Lower leg skin (tissue), 4 donors: ENCODE measurements around the gene RBM6. TPM values are rescaled to one million over a fixed set of nuclear protein-coding genes. Genes with fewer than 3 reads are reported as not detected.
"Not testable (repeated sequence)": the region's sequence is repeated elsewhere in the genome, so short reads cannot be mapped to it uniquely, and the experiment has no call there.

Source experiments
- DNase-seq, 2 donors: peaks; one replicate each; pipeline ENCODE4 v3.0.0-alpha.2; 2019; ENCODE audit warnings: low spot score in 2 of 2
- H3K4me3 ChIP-seq: fragments of 200-600 bp; sonication (generic); 2 replicates; pipeline ENCODE4 v1.5.1; 2017; ENCODE audit warnings: mild to moderate bottlenecking, low read depth; ENCODE audit not compliant: poor library complexity, severe bottlenecking
- POLR2A ChIP-seq, 2 donors: fragments of 450-650 bp; IDR thresholded peaks; one replicate each; pipeline ENCODE4 v1.6.1; 2016 to 2017; ENCODE audit warnings: antibody characterized with exemption in 2 of 2, mild to moderate bottlenecking in 1 of 2, moderate library complexity in 1 of 2
- whole genome bisulfite sequencing, 2 donors: methylation state at CpG; one replicate each; pipeline ENCODE4 v1.1.5; 2018; 5-methylcytosine and 5-hydroxymethylcytosine counted together
- intact Hi-C: fragments of 100-400 bp; cut with DNase I; formaldehyde crosslinking; loops from one replicate; pipeline ENCODE4 v1.15.0; 2023; ENCODE audit warnings: low total_unique reads
- total RNA-seq, 4 donors: library from RNA; depleted of rRNA; stranded (reverse); fragments of >200 nt; gene quantifications; one replicate each; pipeline ENCODE4 v1.1.0, GENCODE V29; 2016
- TF ChIP-seq, protein P1 (sequence below), 3 donors: fragments of 450-650 bp; IDR thresholded peaks; one replicate each; pipeline ENCODE4 v1.5.1; 2016; ENCODE audit warnings: antibody characterized with exemption in 3 of 3, mild to moderate bottlenecking in 3 of 3, moderate library complexity in 2 of 3

RBM6 gene
- total RNA-seq, 4 donors from 2014 or later = 41.4 to 121 (median 54.7) TPM

DNA sequence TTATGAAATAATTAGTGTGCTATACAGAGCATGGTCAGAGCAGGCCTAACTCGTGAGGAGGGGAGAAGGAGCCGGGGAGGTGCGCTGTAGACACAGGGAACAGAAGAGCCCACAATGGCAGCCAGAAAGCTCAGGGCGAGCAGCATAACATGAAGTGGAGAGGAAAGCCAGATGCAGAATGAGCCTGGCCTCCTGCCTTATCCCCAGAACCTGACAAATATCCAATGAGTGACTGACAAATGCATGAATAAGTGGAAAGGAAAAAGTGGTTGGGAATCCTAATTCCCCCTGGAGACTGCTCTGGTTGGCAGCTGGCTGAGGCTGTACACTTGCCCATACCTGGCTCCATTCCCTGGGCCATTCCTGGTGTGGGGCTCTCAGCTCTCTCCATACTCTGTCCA, 27.1 kb upstream of the RBM6 start:
- TF ChIP-seq POLR2A (IDR thresholded peaks at IDR 0.05) = no peak
- TF ChIP-seq, protein P1, sequence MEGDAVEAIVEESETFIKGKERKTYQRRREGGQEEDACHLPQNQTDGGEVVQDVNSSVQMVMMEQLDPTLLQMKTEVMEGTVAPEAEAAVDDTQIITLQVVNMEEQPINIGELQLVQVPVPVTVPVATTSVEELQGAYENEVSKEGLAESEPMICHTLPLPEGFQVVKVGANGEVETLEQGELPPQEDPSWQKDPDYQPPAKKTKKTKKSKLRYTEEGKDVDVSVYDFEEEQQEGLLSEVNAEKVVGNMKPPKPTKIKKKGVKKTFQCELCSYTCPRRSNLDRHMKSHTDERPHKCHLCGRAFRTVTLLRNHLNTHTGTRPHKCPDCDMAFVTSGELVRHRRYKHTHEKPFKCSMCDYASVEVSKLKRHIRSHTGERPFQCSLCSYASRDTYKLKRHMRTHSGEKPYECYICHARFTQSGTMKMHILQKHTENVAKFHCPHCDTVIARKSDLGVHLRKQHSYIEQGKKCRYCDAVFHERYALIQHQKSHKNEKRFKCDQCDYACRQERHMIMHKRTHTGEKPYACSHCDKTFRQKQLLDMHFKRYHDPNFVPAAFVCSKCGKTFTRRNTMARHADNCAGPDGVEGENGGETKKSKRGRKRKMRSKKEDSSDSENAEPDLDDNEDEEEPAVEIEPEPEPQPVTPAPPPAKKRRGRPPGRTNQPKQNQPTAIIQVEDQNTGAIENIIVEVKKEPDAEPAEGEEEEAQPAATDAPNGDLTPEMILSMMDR (IDR thresholded peaks at IDR 0.05) = no peak
- intact Hi-C loops = no loop called here
- no peak for DNase-seq
- no peak overlapping the region for H3K4me3 ChIP-seq
- WGBS, 2 donors = 91 to 92% methylated on average over 4 of the region's 4 CpGs

DNA sequence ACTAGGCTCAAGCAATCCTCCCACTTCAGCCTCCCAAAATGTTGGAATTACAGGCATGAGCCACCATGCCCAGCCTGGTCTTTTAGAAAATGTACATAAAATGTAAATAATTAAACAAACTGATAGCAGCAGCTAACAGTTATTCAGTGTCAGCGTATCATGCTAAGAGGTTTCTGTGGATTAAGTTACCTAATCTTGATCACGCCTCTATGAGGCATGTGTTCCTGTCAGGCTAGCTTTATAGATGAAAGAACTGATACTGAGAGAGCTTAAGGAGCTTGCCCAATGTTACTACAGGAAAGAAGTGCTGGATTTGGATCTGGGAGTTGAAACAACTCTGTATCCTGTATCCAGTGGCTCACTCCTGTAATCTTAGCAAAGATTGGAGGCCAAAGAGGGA, 25.0 kb upstream of the RBM6 start:
- DNase-seq = no peak
- WGBS, 2 donors = 60 to 69% methylated on average over 2 of the region's 2 CpGs
- H3K4me3 ChIP-seq = no peak overlapping the region
- intact Hi-C loops = no loop called here
- no peak for TF ChIP-seq POLR2A (IDR thresholded peaks at IDR 0.05)
- TF ChIP-seq, protein P1 (IDR thresholded peaks at IDR 0.05) = no peak

DNA sequence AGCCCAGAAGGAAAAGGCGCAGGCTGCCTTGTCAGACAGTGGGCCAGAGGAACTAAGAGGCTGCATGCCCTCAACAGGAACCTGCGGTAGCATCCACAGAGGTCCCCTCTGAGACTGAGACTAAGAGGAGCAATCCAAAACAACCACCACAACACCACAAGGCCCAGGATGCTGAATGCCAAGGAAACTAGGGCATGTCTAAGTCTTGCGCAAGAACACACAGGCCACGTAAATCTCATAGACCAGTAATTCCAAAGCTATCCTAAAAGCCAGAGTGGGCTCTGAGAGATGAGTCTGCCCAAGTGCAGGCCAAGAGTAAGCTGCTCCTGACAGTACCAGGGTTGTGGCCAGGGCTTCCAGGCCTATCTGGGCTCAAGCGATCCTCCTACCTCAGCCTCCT, 23.3 kb upstream of the RBM6 start:
- 78 to 96% methylated on average over 5 of the region's 5 CpGs for WGBS, 2 donors

DNA sequence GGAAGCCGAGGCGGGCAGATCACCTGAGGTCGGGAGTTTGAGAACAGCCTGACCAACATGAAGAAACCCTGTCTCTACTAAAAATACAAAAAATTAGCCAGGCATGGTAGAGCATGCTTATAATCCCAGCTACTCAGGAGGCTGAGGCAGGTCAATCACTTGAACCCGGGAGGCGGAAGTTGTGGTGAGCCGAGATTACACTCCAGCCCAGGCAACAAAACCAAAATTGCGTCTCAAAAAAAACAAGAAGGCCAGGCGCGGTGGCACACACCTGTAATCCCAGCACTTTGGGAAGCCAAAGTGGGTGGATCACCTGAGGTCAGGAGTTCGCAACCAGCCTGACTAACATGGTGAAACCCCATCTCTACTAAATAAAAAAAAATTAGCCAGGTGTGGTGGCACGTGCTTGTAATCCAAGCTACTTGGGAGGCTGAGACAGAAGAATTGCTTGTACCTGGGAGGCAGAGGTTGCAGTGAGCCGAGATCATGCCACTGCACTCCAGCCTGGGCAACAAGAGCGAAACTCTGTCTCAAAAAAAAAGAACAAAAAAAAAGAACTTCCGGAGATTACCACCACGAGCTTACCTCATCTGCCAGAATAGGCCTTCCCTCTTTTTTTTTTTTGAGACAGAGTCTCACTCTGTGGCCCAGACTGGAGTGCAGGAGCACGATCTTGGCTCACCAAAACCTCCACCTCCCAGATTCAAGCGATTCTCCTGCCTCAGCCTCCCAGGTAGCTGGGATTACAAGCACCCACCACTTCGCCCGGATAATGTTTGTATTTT, 22.0 kb upstream of the RBM6 start:
- intact Hi-C loops, DNase-seq, H3K4me3 ChIP-seq: not testable (repeated sequence)
- 91 to 92% methylated on average over 19 of the region's 19 CpGs for WGBS, 2 donors

More for the DNA sequence above, 23.3 kb upstream of the RBM6 start:
- no peak overlapping the region for H3K4me3 ChIP-seq
- TF ChIP-seq POLR2A (IDR thresholded peaks at IDR 0.05) = no peak
- TF ChIP-seq, protein P1 (IDR thresholded peaks at IDR 0.05) = no peak
- DNase-seq = no peak
- intact Hi-C loops = no loop called here

DNA sequence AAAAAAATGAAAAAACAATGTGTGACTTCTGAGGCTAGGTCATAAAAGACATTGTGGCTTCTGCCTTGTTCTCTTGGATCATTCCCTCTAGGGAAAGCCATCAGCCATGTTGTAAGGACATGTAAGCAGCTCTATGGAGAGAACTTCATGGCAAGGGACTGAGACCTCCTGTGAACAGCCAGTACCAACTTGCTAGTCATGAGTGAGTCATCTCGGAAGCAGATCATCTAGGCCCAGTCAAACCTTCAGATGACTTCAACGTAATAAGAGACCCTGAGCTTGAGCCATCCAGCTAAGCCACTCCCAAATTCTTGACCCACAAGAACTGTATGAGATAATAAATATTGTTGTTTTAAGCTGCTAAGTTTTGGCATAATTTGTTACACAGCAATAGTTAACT, 15.3 kb upstream of the RBM6 start:
- DNase-seq = no peak
- intact Hi-C loops = no loop called here
- TF ChIP-seq POLR2A (IDR thresholded peaks at IDR 0.05) = no peak
- TF ChIP-seq, protein P1 (IDR thresholded peaks at IDR 0.05) = no peak
- WGBS, 2 donors = 58 to 61% methylated on average over 2 of the region's 2 CpGs
- H3K4me3 ChIP-seq = no peak overlapping the region

DNA sequence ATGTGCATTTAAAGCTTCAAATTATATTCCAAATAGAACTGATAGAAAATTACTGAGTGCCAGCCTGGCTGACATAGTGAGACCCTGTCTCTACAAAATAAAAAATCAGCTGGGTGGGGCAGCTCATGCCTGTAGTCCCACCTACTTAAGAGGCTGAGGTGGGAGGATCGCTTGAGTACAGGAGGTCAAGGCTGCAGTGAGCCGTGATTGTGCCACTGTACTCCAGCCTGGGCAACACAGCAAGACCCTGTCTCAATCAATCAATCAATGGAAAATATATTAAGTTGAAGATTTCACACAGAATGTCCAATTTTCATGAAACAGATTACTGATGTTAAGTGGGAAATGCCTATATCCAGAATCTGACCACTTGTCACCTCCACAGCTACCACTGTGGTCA, 14.5 kb upstream of the RBM6 start:
- no peak for DNase-seq
- intact Hi-C loops = no loop called here
- no peak overlapping the region for H3K4me3 ChIP-seq
- 95 to 96% methylated on average over 2 of the region's 2 CpGs for WGBS, 2 donors
- no peak for TF ChIP-seq POLR2A (IDR thresholded peaks at IDR 0.05)
- TF ChIP-seq, protein P1 (IDR thresholded peaks at IDR 0.05) = no peak
